A673 (cell line): ENCODE data around the gene TENM3. TPM values are rescaled to one million over a fixed set of nuclear protein-coding genes. Genes with fewer than 3 reads are reported as not detected.

Experiments
- BruUV-seq: library from RNA; stranded (reverse); fragments of 400-500 nt; replicated peaks from 2 replicates; lab custom pipeline; 2021; lab: Mats Ljungman, UMichigan
- CTCF ChIA-PET: fragments of 300-600 bp; sonication (Branson Sonifier 250); formaldehyde crosslinking; loops from one replicate; lab custom pipeline; 2022; ENCODE audit warnings: antibody characterized with exemption; lab: Charles Lee
- POLR2A ChIA-PET: fragments of 300-600 bp; sonication (Branson Sonifier 250); formaldehyde crosslinking; loops from one replicate; lab custom pipeline; 2022; ENCODE audit warnings: antibody characterized with exemption; ENCODE audit not compliant: low non-redundant PET; lab: Charles Lee
- DNase-seq: peaks from one replicate; pipeline ENCODE4 v3.0.0-alpha.2; 2015; ENCODE audit warnings: low spot score
- H3K27ac ChIP-seq: fragments of 200-600 bp; sonication (generic); 2 replicates; pipeline ENCODE4 v1.5.1; 2016; ENCODE audit warnings: mixed run types, low read depth, mild to moderate bottlenecking, mixed read lengths, antibody characterized with exemption, low read length; ENCODE audit not compliant: poor library complexity, severe bottlenecking
- H3K27me3 ChIP-seq: fragments of 200-600 bp; sonication (generic); replicated peaks from 2 replicates; pipeline ENCODE4 v1.6.1; 2017; ENCODE audit warnings: mixed run types, low read depth, mild to moderate bottlenecking, mixed read lengths, antibody characterized with exemption, low read length; ENCODE audit not compliant: insufficient read depth, poor library complexity
- H3K36me3 ChIP-seq: fragments of 200-600 bp; sonication (generic); 2 replicates; pipeline ENCODE4 v1.6.1; 2016; ENCODE audit warnings: mixed run types, mild to moderate bottlenecking, mixed read lengths, antibody characterized with exemption, low read length; ENCODE audit not compliant: insufficient read depth, poor library complexity, severe bottlenecking
- H3K4me1 ChIP-seq: fragments of 200-600 bp; sonication (generic); 2 replicates; pipeline ENCODE4 v1.6.1; 2017; ENCODE audit warnings: mixed run types, mild to moderate bottlenecking, mixed read lengths, antibody characterized with exemption, low read length; ENCODE audit not compliant: insufficient read depth, poor library complexity, severe bottlenecking
- H3K4me3 ChIP-seq: fragments of 200-600 bp; sonication (generic); 2 replicates; pipeline ENCODE4 v1.5.1; 2016; ENCODE audit warnings: low read depth, mixed run types, mild to moderate bottlenecking, mixed read lengths, low read length; ENCODE audit not compliant: poor library complexity, severe bottlenecking
- H3K9me3 ChIP-seq: fragments of 200-600 bp; sonication (generic); 2 replicates; pipeline ENCODE4 v1.6.1; 2016; ENCODE audit warnings: mixed run types, low read depth, mild to moderate bottlenecking, mixed read lengths, antibody characterized with exemption, low read length; ENCODE audit not compliant: poor library complexity, severe bottlenecking
- CTCF ChIP-seq: fragments of 300-800, 200-600 bp; sonication (generic); conservative IDR thresholded peaks from 2 replicates; pipeline ENCODE4 v1.5.1; 2017; ENCODE audit warnings: low read depth, mild to moderate bottlenecking, antibody characterized with exemption, low read length, moderate library complexity, mixed read lengths
- EZH2 ChIP-seq: fragments of 200-600 bp; sonication (generic); IDR thresholded peaks from 2 replicates; pipeline ENCODE4 v1.6.1; 2017; ENCODE audit warnings: borderline replicate concordance, low read depth, mild to moderate bottlenecking, mixed read lengths, antibody characterized with exemption, low read length; ENCODE audit not compliant: poor library complexity, severe bottlenecking
- intact Hi-C: fragments of 100-400 bp; cut with micrococcal nuclease; formaldehyde crosslinking; loops from one replicate; pipeline ENCODE4 v1.10.0; 2022; ENCODE audit not compliant: unreplicated experiment
- total RNA-seq: library from RNA; stranded (reverse); gene quantifications from 2 replicates; pipeline ENCODE4 v1.2.3, GENCODE V29; 2021

Gene TENM3
- total RNA-seq, 1 experiment from 2014 or later = 26.4 TPM

GRCh38 chr4:182223708-182224107 lies 19.5 kb upstream of the TENM3 start:
- no peak for DNase-seq
- Histone ChIP-seq H3K4me3 (no peak overlapping the region), H3K36me3 (no peaks in the 10 kb centered on the region), H3K4me1 (no peaks in the 10 kb centered on the region), H3K9me3 (no peaks in the 10 kb centered on the region), H3K27me3 (no peaks in the 10 kb centered on the region), H3K27ac (no peak overlapping the region)
- intact Hi-C loops = no loop called here
- TF ChIP-seq EZH2 = no peak
- TF ChIP-seq CTCF = no peak
- no TSS peak for BruUV-seq
- ChIA-PET CTCF (no interaction called here), POLR2A (interaction anchor here (0.6 kb wide), 1 partner anchor 1258 kb away, joined by 7 read pairs; no protein-coding TSS in a partner anchor)

- ChIA-PET CTCF (no interaction called here), POLR2A (interaction anchor here (0.6 kb wide), 1 partner anchor 1257 kb away, joined by 7 read pairs; no protein-coding TSS in a partner anchor)
- Histone ChIP-seq H3K9me3 (no peaks in the 10 kb centered on the region), H3K4me1 (no peaks in the 10 kb centered on the region), H3K27me3 (no peaks in the 10 kb centered on the region), H3K36me3 (no peaks in the 10 kb centered on the region), H3K4me3 (no peak overlapping the region), H3K27ac (no peak overlapping the region)
- DNase-seq = no peak
- no TSS peak for BruUV-seq
- intact Hi-C loops = no loop called here
- no peak for TF ChIP-seq CTCF
- no peak for TF ChIP-seq EZH2
Observed at GRCh38 chr4:182224192-182224850, 18.9 kb upstream of the TENM3 start.

- Histone ChIP-seq H3K4me3 (no peak overlapping the region), H3K9me3 (no peaks in the 10 kb centered on the region), H3K27ac (no peak overlapping the region), H3K36me3 (no peaks in the 10 kb centered on the region), H3K4me1 (no peaks in the 10 kb centered on the region), H3K27me3 (no peaks in the 10 kb centered on the region)
- no peak for DNase-seq
- ChIA-PET POLR2A (no interaction called here), CTCF (no interaction called here)
- no peak for TF ChIP-seq EZH2
- no peak for TF ChIP-seq CTCF
- intact Hi-C loops = no loop called here
- no TSS peak for BruUV-seq
Observed at GRCh38 chr4:182225257-182225852, 17.8 kb upstream of the TENM3 start.
